ENCODE data around the gene RPS2. TPM values are rescaled to one million over a fixed set of nuclear protein-coding genes. Genes with fewer than 3 reads are reported as not detected.
"Not testable (repeated sequence)": the region's sequence is repeated elsewhere in the genome, so short reads cannot be mapped to it uniquely, and the experiment has no call there.

Gene RPS2
- total RNA-seq (1,550 TPM), polyA plus RNA-seq (ENCODE audit: insufficient read depth, low read depth, low replicate concordance) (2,018 TPM)
- long read RNA-seq, donor 1, transcript RPS2-201 (7 exons, 985 nt), result major isoform, 1,137 of 1,906 reads
- long read RNA-seq, donor 1, partial matches to known transcripts, result 706 of 1,906 reads
- long read RNA-seq, donor 1, other reads (novel, unspliced or antisense), result 60 of 1,906 reads
- long read RNA-seq, donor 2, transcript RPS2-201 (7 exons, 985 nt), result major isoform, 1,140 of 2,012 reads
- long read RNA-seq, donor 2, partial matches to known transcripts, result 802 of 2,012 reads
- long read RNA-seq, donor 2, other reads (novel, unspliced or antisense), result 66 of 2,012 reads
- long read RNA-seq, donor 3, transcript RPS2-201 (7 exons, 985 nt), result major isoform, 1,226 of 2,145 reads
- long read RNA-seq, donor 3, partial matches to known transcripts, result 864 of 2,145 reads
- long read RNA-seq, donor 3, other reads (novel, unspliced or antisense), result 52 of 2,145 reads
- long read RNA-seq, donor 4, transcript RPS2-201 (7 exons, 985 nt), result major isoform, 1,104 of 1,690 reads
- long read RNA-seq, donor 4, partial matches to known transcripts, result 541 of 1,690 reads
- long read RNA-seq, donor 4, other reads (novel, unspliced or antisense), result 42 of 1,690 reads
- long read RNA-seq, donor 5, transcript RPS2-201 (7 exons, 985 nt), result major isoform, 91 of 141 reads
- long read RNA-seq, donor 5, partial matches to known transcripts, result 50 of 141 reads
- long read RNA-seq, donor 5, other reads (novel, unspliced or antisense), result 0 of 141 reads
- long read RNA-seq, donor 6, transcript RPS2-201 (7 exons, 985 nt), result major isoform, 303 of 907 reads
- long read RNA-seq, donor 6, partial matches to known transcripts, result 592 of 907 reads
- long read RNA-seq, donor 6, other reads (novel, unspliced or antisense), result 9 of 907 reads
- long read RNA-seq, donor 7, transcript RPS2-201 (7 exons, 985 nt), result major isoform, 1,106 of 1,605 reads
- long read RNA-seq, donor 7, partial matches to known transcripts, result 470 of 1,605 reads
- long read RNA-seq, donor 7, other reads (novel, unspliced or antisense), result 28 of 1,605 reads
- long read RNA-seq, donor 8, transcript RPS2-201 (7 exons, 985 nt), result major isoform, 1,399 of 2,277 reads
- long read RNA-seq, donor 8, partial matches to known transcripts, result 788 of 2,277 reads
- long read RNA-seq, donor 8, other reads (novel, unspliced or antisense), result 83 of 2,277 reads
- long read RNA-seq, donor 9, transcript RPS2-201 (7 exons, 985 nt), result major isoform, 692 of 1,099 reads
- long read RNA-seq, donor 9, partial matches to known transcripts, result 368 of 1,099 reads
- long read RNA-seq, donor 9, other reads (novel, unspliced or antisense), result 37 of 1,099 reads
- long read RNA-seq, donor 10, transcript RPS2-203 (3 exons, 878 nt), result minor isoform, 5 of 2,062 reads
- long read RNA-seq, donor 10, transcript RPS2-201 (7 exons, 985 nt), result major isoform, 1,078 of 2,062 reads
- long read RNA-seq, donor 10, partial matches to known transcripts, result 914 of 2,062 reads
- long read RNA-seq, donor 10, other reads (novel, unspliced or antisense), result 61 of 2,062 reads

DNA sequence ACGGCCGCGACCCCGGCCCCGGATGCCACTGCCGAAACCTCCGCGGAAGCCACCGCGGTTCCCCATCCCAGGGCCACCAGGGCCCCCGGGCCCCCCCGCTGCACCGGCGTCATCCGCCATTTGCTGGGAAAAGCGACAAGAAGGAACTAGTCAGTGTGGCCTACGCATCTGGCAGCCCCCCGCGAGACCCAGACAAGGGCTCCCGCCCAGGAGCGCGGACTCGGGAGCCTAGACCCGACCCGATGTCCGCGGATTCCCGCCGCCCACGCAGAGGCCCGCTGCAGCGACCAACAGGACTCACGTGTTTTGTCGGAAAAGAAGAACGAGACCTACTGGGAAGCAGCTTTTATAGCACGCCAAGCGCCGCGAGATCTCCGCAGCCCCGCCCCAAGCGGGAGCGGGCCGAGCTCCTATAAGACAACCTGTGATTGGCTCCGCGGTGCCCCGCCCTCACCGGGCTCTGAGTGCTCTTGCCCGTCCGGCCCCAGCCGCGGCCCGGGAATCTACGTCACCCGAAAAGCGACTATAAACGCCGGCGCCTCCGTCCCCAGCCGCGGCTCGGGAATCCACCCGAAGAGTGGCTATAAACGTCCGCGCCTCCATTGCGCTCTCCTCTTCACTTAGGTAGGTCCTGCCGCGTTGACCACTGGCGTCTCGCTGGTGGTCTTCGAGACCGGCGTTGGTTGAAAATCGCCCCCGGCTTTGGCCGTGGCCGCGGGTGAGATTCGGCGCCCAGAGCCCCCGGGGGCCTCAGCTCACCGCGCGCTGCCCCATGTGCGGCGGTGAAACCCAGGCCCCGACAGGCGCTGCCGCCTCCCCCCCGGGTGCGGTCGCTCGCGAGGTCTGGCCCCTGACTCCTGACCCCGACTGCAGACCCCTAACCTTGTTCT, at the start of gene RPS2:
RPS2 (minus strand) TSS at position 321 of the 890 bp plus-strand sequence; CDS start at position 120, 201 bp downstream.
- H3K27ac ChIP-seq (ENCODE audit: low read depth in 2 of 2, low read length in 2 of 2), result peak within 1 kb of the TSS; percentile 93 to 95
- peak within 1 kb of the TSS; percentile 73 to 86 (median 76) for H3K4me3 ChIP-seq (ENCODE audit: low read length in 3 of 3)
- peak within 1 kb of the TSS; percentile 55 to 96 (median 93) for H3K9ac ChIP-seq (ENCODE audit: low read length in 3 of 3)
- peaks cover 0 to 6% (median 6%) of the 10 kb centered on the region in 3 donors for H3K36me3 ChIP-seq (ENCODE audit: control insufficient read depth in 2 of 3, insufficient read depth in 3 of 3, low read length in 3 of 3)
- DNase-seq, result peak; percentile 99 to 100 (median 99)
- H3K4me1 ChIP-seq (ENCODE audit: control insufficient read depth in 2 of 3, insufficient read depth in 2 of 3, low read depth in 1 of 3, low read length in 3 of 3), result peaks cover 0 to 20% (median 17%) of the 10 kb centered on the region in 3 donors
- peak; percentile 95 for FAIRE-seq
- no peaks in the 10 kb centered on the region for H3K9me3 ChIP-seq (ENCODE audit: control insufficient read depth in 2 of 3, insufficient read depth in 1 of 3, low read length in 3 of 3)
- intact Hi-C loops (cut with DNase I), result no loop called here
- no peaks in the 10 kb centered on the region for H3K27me3 ChIP-seq (ENCODE audit: control insufficient read depth, insufficient read depth, low read length)
- TF ChIP-seq, protein P1, sequence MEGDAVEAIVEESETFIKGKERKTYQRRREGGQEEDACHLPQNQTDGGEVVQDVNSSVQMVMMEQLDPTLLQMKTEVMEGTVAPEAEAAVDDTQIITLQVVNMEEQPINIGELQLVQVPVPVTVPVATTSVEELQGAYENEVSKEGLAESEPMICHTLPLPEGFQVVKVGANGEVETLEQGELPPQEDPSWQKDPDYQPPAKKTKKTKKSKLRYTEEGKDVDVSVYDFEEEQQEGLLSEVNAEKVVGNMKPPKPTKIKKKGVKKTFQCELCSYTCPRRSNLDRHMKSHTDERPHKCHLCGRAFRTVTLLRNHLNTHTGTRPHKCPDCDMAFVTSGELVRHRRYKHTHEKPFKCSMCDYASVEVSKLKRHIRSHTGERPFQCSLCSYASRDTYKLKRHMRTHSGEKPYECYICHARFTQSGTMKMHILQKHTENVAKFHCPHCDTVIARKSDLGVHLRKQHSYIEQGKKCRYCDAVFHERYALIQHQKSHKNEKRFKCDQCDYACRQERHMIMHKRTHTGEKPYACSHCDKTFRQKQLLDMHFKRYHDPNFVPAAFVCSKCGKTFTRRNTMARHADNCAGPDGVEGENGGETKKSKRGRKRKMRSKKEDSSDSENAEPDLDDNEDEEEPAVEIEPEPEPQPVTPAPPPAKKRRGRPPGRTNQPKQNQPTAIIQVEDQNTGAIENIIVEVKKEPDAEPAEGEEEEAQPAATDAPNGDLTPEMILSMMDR (IDR thresholded peaks at IDR 0.05; ENCODE audit: borderline replicate concordance, extremely low read depth, insufficient read depth), result no peak

DNA sequence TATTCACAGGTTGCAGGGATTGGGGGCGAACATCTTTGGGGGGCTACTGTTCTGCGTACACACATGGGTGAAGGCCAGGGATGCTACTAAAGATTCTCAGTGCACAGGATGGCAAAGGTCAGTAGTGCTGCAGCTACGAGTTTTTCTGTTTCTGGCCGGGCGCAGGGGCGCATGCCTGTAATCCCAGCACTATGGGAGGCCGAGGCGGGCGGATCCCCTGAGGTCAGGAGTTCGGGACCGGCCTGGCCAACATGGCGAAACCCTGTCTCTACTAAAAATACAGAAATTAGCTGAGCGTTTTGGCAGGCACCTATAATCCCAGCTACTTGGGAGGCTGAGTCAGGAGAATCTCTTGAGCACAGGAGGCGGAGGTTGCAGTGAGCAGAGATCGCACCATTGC, 48.9 kb upstream of the RPS2 start:
- DNase-seq (no peak), FAIRE-seq (no peak)
- peaks cover 1 to 11% (median 3%) of the 10 kb centered on the region in 3 donors for H3K4me1 ChIP-seq (ENCODE audit: control insufficient read depth in 2 of 3, insufficient read depth in 2 of 3, low read depth in 1 of 3, low read length in 3 of 3)
- no peak overlapping the region for H3K27ac ChIP-seq (ENCODE audit: low read depth in 2 of 2, low read length in 2 of 2)
- no peaks in the 10 kb centered on the region for H3K9me3 ChIP-seq (ENCODE audit: control insufficient read depth in 2 of 3, insufficient read depth in 1 of 3, low read length in 3 of 3)
- TF ChIP-seq, protein P1 (IDR thresholded peaks at IDR 0.05; ENCODE audit: borderline replicate concordance, extremely low read depth, insufficient read depth), result no peak
- no peaks in the 10 kb centered on the region for H3K27me3 ChIP-seq (ENCODE audit: control insufficient read depth, insufficient read depth, low read length)
- H3K36me3 ChIP-seq (ENCODE audit: control insufficient read depth in 2 of 3, insufficient read depth in 3 of 3, low read length in 3 of 3), result no peaks in the 10 kb centered on the region
- no peak overlapping the region for H3K4me3 ChIP-seq (ENCODE audit: low read length in 3 of 3)
- H3K9ac ChIP-seq (ENCODE audit: low read length in 3 of 3), result no peak overlapping the region
- intact Hi-C loops (cut with DNase I), result no loop called here

DNA sequence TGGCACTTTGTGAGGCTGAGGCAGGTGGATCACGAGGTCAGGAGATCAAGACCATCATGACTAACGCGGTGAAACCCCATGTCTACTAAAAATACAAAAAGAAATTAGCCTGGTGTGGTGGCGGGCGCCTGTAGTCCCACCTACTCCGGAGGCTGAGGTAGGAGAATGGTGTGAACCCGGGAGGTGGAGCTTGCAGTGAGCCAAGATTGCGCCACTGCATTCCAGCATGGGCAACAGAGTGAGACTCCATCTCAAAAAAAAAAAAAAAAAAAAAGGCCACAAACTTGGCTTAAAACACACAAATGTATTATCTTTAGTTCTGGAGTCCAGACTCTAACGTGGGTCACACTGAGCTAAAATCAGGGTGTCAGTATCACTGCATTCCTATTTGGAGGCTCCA, 47.1 kb upstream of the RPS2 start:
- DNase-seq; H3K4me3 ChIP-seq (ENCODE audit: low read length in 3 of 3); H3K27ac ChIP-seq (ENCODE audit: low read depth in 2 of 2, low read length in 2 of 2); H3K9ac ChIP-seq (ENCODE audit: low read length in 3 of 3); H3K9me3 ChIP-seq (ENCODE audit: control insufficient read depth in 2 of 3, insufficient read depth in 1 of 3, low read length in 3 of 3); intact Hi-C loops (cut with DNase I); FAIRE-seq; H3K27me3 ChIP-seq (ENCODE audit: control insufficient read depth, insufficient read depth, low read length); H3K36me3 ChIP-seq (ENCODE audit: control insufficient read depth in 2 of 3, insufficient read depth in 3 of 3, low read length in 3 of 3): not testable (repeated sequence)
- peaks cover 3 to 25% (median 3%) of the 10 kb centered on the region in 3 donors for H3K4me1 ChIP-seq (ENCODE audit: control insufficient read depth in 2 of 3, insufficient read depth in 2 of 3, low read depth in 1 of 3, low read length in 3 of 3)

All from kidney (tissue), 22 donors.